Measurements from ENCODE around the gene SNX20. TPM values are rescaled to one million over a fixed set of nuclear protein-coding genes. Genes with fewer than 3 reads are reported as not detected.

The SNX20 gene
- total and polyA plus RNA-seq, 2 of the 13 experiments (the other 11 are each of a cell fraction or from before 2014, with no cell fraction given), result not detected

DNA sequence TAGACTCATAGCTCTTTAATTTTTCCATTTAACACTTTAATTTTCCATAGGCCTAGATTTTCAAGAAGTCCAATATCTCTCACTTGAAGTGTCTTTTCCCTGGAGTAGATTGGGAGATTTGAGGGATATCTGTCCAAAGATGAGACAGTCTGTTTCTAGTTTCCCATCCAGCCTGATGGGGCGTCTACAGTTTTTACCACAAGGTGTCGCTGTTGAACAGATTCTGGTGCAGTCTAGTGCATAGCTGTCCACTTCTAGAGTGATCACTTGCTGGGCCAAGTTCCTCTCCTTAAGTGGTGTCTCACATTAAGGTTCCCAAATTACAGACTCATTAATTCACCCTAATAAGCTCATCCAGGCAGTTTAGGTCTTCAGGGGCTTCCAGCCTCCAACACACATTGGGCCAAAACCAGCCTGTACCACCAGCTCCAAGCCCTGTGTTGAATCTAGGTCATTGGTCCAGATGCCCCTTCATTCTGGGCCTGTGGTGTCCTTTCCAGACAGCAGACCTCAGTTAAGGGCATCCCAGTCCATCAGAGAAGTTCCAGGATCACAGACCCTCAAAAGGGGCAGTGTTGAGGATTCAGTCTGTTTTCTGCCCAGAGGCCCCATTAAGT is 9.4 kb downstream of the SNX20 start (continued):
- TF ChIP-seq, protein P1, sequence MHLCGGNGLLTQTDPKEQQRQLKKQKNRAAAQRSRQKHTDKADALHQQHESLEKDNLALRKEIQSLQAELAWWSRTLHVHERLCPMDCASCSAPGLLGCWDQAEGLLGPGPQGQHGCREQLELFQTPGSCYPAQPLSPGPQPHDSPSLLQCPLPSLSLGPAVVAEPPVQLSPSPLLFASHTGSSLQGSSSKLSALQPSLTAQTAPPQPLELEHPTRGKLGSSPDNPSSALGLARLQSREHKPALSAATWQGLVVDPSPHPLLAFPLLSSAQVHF (CRISPR knock-in tag; IDR thresholded peaks at IDR 0.05), result no peak
- 0 out of 2 replicates have a peak, but pooled peaks have one; percentile 16 for TF ChIP-seq ZMYM4 (CRISPR knock-in tag; IDR thresholded peaks at IDR 0.05)
- no peak for TF ChIP-seq SAP130 (CRISPR knock-in tag; IDR thresholded peaks at IDR 0.05; ENCODE audit: low read depth)
- no peak for TF ChIP-seq PHB2 (IDR thresholded peaks at IDR 0.05; ENCODE audit: partially characterized antibody)
- no peak for TF ChIP-seq FLYWCH1 (CRISPR knock-in tag; IDR thresholded peaks at IDR 0.05)
- TF ChIP-seq STAG1 (CRISPR knock-in tag; IDR thresholded peaks at IDR 0.05), result peak; percentile 61
- TF ChIP-seq, protein P2, sequence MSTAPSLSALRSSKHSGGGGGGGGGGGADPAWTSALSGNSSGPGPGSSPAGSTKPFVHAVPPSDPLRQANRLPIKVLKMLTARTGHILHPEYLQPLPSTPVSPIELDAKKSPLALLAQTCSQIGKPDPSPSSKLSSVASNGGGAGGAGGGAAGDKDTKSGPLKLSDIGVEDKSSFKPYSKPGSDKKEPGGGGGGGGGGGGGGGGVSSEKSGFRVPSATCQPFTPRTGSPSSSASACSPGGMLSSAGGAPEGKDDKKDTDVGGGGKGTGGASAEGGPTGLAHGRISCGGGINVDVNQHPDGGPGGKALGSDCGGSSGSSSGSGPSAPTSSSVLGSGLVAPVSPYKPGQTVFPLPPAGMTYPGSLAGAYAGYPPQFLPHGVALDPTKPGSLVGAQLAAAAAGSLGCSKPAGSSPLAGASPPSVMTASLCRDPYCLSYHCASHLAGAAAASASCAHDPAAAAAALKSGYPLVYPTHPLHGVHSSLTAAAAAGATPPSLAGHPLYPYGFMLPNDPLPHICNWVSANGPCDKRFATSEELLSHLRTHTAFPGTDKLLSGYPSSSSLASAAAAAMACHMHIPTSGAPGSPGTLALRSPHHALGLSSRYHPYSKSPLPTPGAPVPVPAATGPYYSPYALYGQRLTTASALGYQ (CRISPR knock-in tag; IDR thresholded peaks at IDR 0.05), result no peak
- TF ChIP-seq, protein P3, sequence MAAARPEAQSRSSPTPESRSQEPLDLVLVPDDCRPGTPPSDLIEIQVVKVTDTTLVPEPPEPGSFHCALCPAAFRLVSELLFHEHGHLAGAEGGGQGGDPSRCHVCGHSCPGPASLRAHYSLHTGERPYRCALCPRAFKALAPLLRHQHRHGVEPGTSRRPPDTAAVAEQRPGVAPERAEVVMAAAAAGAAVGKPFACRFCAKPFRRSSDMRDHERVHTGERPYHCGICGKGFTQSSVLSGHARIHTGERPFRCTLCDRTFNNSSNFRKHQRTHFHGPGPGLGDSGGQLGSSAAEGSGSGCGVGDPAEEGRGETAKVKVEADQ (CRISPR knock-in tag; IDR thresholded peaks at IDR 0.05; ENCODE audit: borderline replicate concordance), result no peak
- no peak for TF ChIP-seq SMYD3 (CRISPR knock-in tag; IDR thresholded peaks at IDR 0.05)
- TF ChIP-seq, protein P4, sequence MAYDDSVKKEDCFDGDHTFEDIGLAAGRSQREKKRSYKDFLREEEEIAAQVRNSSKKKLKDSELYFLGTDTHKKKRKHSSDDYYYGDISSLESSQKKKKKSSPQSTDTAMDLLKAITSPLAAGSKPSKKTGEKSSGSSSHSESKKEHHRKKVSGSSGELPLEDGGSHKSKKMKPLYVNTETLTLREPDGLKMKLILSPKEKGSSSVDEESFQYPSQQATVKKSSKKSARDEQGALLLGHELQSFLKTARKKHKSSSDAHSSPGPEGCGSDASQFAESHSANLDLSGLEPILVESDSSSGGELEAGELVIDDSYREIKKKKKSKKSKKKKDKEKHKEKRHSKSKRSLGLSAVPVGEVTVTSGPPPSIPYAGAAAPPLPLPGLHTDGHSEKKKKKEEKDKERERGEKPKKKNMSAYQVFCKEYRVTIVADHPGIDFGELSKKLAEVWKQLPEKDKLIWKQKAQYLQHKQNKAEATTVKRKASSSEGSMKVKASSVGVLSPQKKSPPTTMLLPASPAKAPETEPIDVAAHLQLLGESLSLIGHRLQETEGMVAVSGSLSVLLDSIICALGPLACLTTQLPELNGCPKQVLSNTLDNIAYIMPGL (CRISPR knock-in tag; IDR thresholded peaks at IDR 0.05; ENCODE audit: borderline replicate concordance in 1 of 2, low read depth in 1 of 2), result 0 out of 4 replicates have a peak, but pooled peaks of 1 of the 2 experiments have one; percentile 26
- TF ChIP-seq, protein P5, sequence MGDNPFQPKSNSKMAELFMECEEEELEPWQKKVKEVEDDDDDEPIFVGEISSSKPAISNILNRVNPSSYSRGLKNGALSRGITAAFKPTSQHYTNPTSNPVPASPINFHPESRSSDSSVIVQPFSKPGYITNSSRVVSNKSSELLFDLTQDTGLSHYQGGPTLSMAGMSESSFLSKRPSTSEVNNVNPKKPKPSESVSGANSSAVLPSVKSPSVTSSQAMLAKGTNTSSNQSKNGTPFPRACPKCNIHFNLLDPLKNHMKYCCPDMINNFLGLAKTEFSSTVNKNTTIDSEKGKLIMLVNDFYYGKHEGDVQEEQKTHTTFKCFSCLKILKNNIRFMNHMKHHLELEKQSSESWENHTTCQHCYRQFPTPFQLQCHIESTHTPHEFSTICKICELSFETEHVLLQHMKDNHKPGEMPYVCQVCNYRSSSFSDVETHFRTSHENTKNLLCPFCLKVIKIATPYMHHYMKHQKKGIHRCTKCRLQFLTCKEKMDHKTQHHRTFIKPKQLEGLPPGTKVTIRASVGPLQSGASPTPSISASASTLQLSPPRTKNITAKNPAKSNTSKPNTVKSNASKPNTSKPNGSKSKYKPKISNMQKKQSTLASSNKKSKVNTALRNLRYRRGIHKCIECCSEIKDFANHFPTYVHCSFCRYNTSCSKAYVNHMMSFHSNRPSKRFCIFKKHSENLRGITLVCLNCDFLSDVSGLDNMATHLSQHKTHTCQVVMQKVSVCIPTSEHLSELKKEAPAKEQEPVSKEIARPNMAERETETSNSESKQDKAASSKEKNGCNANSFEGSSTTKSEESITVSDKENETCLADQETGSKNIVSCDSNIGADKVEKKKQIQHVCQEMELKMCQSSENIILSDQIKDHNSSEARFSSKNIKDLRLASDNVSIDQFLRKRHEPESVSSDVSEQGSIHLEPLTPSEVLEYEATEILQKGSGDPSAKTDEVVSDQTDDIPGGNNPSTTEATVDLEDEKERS (CRISPR knock-in tag; IDR thresholded peaks at IDR 0.05), result peak; percentile 99
- no peak for TF ChIP-seq NFIB (CRISPR knock-in tag; IDR thresholded peaks at IDR 0.05; ENCODE audit: borderline replicate concordance)
- no peak for TF ChIP-seq SP1 (IDR thresholded peaks at IDR 0.05)
- peak; percentile 35; the same call in 1 of the 2 replicates for TF ChIP-seq SP1 (CRISPR knock-in tag; IDR thresholded peaks at IDR 0.05)
- peak; percentile 39 for TF ChIP-seq XRCC5 (optimal IDR thresholded peaks at IDR 0.05; ENCODE audit: low read length)
- TF ChIP-seq ISX (CRISPR knock-in tag; conservative IDR thresholded peaks at IDR 0.05), result no peak
- TF ChIP-seq KDM1A (CRISPR knock-in tag; IDR thresholded peaks at IDR 0.05), result peak; percentile 12; the same call in 1 of the 2 replicates
- TF ChIP-seq, protein P6, sequence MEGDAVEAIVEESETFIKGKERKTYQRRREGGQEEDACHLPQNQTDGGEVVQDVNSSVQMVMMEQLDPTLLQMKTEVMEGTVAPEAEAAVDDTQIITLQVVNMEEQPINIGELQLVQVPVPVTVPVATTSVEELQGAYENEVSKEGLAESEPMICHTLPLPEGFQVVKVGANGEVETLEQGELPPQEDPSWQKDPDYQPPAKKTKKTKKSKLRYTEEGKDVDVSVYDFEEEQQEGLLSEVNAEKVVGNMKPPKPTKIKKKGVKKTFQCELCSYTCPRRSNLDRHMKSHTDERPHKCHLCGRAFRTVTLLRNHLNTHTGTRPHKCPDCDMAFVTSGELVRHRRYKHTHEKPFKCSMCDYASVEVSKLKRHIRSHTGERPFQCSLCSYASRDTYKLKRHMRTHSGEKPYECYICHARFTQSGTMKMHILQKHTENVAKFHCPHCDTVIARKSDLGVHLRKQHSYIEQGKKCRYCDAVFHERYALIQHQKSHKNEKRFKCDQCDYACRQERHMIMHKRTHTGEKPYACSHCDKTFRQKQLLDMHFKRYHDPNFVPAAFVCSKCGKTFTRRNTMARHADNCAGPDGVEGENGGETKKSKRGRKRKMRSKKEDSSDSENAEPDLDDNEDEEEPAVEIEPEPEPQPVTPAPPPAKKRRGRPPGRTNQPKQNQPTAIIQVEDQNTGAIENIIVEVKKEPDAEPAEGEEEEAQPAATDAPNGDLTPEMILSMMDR (CRISPR knock-in tag; IDR thresholded peaks at IDR 0.05), result peak; percentile 67

All from HepG2 (cell line).